GM10847 (cell line): ENCODE data around the gene XAF1.
A peak's percentile ranks its signal among the peaks of the same experiment; 100 is the strongest.

ENCODE experiments used
- POLR2A ChIP-seq: IDR thresholded peaks from 2 replicates; pipeline ENCODE4 v1.6.1; 2011; ENCODE audit not compliant: insufficient read length; ENCODE audit errors: extremely low read depth

Gene XAF1

GRCh38 chr17:6755731-6756184, at the start of gene XAF1:
TSS of gene XAF1 (plus strand) at chr17:6756046. CDS start at chr17:6756079, 33 bp downstream.
- peak; percentile 25 for TF ChIP-seq POLR2A

GRCh38 chr17:6706499-6706898, 49.3 kb upstream of the XAF1 start:
- no peak for TF ChIP-seq POLR2A

- TF ChIP-seq POLR2A: no peak
These were observed 48.9 kb upstream of the XAF1 start for GRCh38 chr17:6706996-6707395.

GRCh38 chr17:6708357-6708961, 47.4 kb upstream of the XAF1 start:
- TF ChIP-seq POLR2A: no peak

- TF ChIP-seq POLR2A: no peak
These were observed 45.5 kb upstream of the XAF1 start for GRCh38 chr17:6710317-6710716.

- no peak for TF ChIP-seq POLR2A
These were observed 44.7 kb upstream of the XAF1 start for GRCh38 chr17:6711081-6711674.

GRCh38 chr17:6711681-6712057, 44.2 kb upstream of the XAF1 start:
- no peak for TF ChIP-seq POLR2A

GRCh38 chr17:6712058-6712853, 43.6 kb upstream of the XAF1 start:
- no peak for TF ChIP-seq POLR2A

GRCh38 chr17:6712854-6713129, 43.1 kb upstream of the XAF1 start:
- no peak for TF ChIP-seq POLR2A

GRCh38 chr17:6713130-6713917, 42.5 kb upstream of the XAF1 start, which contains the start of gene SLC13A5:
TSS of gene SLC13A5 (minus strand) at chr17:6713369. CDS start at chr17:6713333, 36 bp downstream.
- no peak for TF ChIP-seq POLR2A

- no peak for TF ChIP-seq POLR2A
These were observed 42.0 kb upstream of the XAF1 start for GRCh38 chr17:6713918-6714271.

- TF ChIP-seq POLR2A: no peak
These were observed 41.5 kb upstream of the XAF1 start for GRCh38 chr17:6714315-6714874.

- TF ChIP-seq POLR2A: no peak
These were observed 39.1 kb upstream of the XAF1 start for GRCh38 chr17:6716736-6717135.

GRCh38 chr17:6721744-6722143, 34.1 kb upstream of the XAF1 start:
- TF ChIP-seq POLR2A: no peak

GRCh38 chr17:6724009-6724408, 31.8 kb upstream of the XAF1 start:
- TF ChIP-seq POLR2A: no peak
